Measurements from ENCODE around the gene PHAX. TPM values are rescaled to one million over a fixed set of nuclear protein-coding genes. Genes with fewer than 3 reads are reported as not detected.

The PHAX gene, protein sequence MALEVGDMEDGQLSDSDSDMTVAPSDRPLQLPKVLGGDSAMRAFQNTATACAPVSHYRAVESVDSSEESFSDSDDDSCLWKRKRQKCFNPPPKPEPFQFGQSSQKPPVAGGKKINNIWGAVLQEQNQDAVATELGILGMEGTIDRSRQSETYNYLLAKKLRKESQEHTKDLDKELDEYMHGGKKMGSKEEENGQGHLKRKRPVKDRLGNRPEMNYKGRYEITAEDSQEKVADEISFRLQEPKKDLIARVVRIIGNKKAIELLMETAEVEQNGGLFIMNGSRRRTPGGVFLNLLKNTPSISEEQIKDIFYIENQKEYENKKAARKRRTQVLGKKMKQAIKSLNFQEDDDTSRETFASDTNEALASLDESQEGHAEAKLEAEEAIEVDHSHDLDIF
- total RNA-seq (2014; rRNA removed; shearing (Covaris generic)): 65.8 and 70.4 TPM in 2 replicates

DNA sequence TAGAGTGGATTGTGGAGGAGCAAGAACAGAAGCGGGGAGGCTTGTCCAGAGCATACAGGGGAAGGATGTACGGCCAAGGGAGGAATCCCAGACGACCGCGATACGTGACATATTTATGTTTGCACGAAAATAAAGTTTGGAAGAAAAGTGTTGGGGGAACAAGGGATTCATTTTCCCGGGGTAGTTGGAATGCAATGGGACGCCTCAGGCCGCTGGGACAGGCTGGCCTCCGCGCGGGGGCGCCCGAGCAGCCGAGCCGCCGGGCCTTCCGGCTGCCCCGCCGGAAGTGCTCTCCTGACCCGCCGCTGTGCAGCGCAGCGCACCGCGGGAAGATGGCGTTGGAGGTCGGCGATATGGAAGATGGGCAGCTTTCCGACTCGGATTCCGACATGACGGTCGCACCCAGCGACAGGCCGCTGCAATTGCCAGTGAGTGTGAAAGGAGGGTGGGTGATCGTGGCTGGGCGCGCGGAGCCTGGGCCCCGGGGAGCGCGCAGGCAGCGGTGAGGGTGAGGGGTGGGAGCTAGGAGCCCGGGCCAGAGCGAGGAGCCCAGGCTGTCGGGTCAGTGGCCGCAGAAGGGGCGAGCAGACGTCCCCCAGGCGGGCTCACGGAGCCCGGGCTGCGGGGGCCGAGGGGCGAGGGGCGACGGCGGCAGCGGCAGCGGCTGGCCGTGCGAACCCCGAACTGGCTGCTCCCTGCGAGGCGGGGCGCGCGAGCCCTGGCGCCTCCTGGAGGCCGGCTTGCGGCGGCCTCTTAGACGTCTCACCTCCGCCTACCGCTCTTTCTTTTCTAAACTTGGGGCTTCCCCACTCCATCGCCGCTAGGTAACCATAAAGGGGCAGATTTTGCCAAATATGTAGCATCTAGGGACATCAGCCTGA, at the start of gene PHAX:
TSS of gene PHAX (plus strand) at position 317 of the 881 bp plus-strand sequence. CDS start at position 333, 16 bp downstream.

DNA sequence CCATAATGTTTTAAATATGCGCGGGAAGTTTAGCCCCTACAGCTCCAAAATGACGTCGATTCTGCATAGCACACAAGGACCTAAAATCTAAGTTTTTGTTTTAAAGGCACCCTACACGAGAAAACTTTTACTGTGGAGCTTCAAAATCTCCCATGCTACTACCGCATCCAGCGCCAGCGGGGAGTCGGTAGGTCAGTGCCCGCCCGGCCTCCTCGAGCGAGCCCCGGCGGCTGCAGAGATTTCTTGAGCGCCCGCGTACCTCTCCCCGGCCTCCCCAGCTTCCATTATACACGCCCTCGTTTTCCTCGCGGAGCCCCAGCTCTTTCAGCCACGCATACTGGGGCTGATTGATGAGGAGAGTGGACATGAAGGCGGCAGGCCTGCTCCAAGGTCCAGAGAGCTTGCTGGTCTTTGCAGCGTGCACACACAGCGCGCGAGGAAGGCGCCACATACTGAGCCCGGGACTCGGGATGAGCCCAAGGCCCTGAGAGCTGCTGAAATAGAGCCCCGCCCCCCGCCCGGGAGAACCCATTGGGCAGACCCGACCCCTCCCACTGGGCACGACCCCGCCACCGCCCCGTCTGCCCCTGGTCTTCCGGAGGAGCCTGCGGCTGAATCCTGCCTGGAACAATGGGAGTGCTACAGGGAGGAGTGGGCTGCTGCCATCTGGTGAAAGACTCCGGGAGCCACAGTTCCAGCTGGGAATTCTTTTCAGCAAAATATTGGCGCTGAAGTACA, 5.8 kb upstream of the PHAX start, which contains the start of gene ALDH7A1:
TSS of gene ALDH7A1 (minus strand) at position 472 of the 738 bp plus-strand sequence. CDS start at position 451, 21 bp downstream.

Small RNA genes within 50 kb of the gene (small RNA-seq; reads per million reads assigned to genes)
- gene BOLA3P3 (not detected), gene RNU6-290P (not detected)

Other genes starting within 250 kb of the PHAX start
- 2.0 and 5.7 TPM in 2 replicates for gene GRAMD2B, start 177.5 kb upstream of the PHAX start, total RNA-seq (2014; rRNA removed; shearing (Covaris generic))
- gene ALDH7A1, start 5.7 kb upstream of the PHAX start, total RNA-seq (2014; rRNA removed; shearing (Covaris generic)): 48.7 and 48.8 TPM in 2 replicates
- 129 and 144 TPM in 2 replicates for gene LMNB1, start 176.2 kb downstream of the PHAX start, total RNA-seq (2014; rRNA removed; shearing (Covaris generic))